Measurements from ENCODE around the gene PRDM15. TPM values are rescaled to one million over a fixed set of nuclear protein-coding genes. Genes with fewer than 3 reads are reported as not detected.

The PRDM15 gene
- total and polyA plus RNA-seq, 2 experiments from 2014 or later = 3.0 to 10.6 TPM

GRCh38 chr21:41801321-41802197, 77.6 kb downstream of the PRDM15 start:
- no peaks in the 10 kb centered on the region for H3K9me3 Mint-ChIP-seq
- Histone ChIP-seq H3K79me2 (replicated peaks; ENCODE audit: insufficient read depth) (no peaks in the 10 kb centered on the region), H2AFZ (no peak overlapping the region), H3K36me3 (ENCODE audit: insufficient read depth) (no peaks in the 10 kb centered on the region), H3F3A (replicated peaks; ENCODE audit: low read depth) (no peaks in the 10 kb centered on the region), H3K4me1 (ENCODE audit: insufficient read depth) (no peaks in the 10 kb centered on the region), H3K27me3 (ENCODE audit: insufficient read depth) (no peaks in the 10 kb centered on the region), H3K4me2 (no peak overlapping the region), H3K27ac (ENCODE audit: low read depth) (no peak overlapping the region), H3K4me3 (no peak overlapping the region), H3K9me2 (ENCODE audit: insufficient read depth) (no peaks in the 10 kb centered on the region), H4K20me1 (replicated peaks; ENCODE audit: insufficient read depth) (no peaks in the 10 kb centered on the region)
- no peak for TF ChIP-seq ETS1 (IDR thresholded peaks at IDR 0.05)
- no peak for TF ChIP-seq ZNF114 (CRISPR knock-in tag; IDR thresholded peaks at IDR 0.05)
- no peak for TF ChIP-seq ZNF331 (CRISPR knock-in tag; IDR thresholded peaks at IDR 0.05; ENCODE audit: low read depth)
- TF ChIP-seq EZH2 (IDR thresholded peaks at IDR 0.05; ENCODE audit: low read depth, unreplicated experiment) = no peak
- no peak overlapping the region for H3K4me3 Mint-ChIP-seq
- H3K27ac Mint-ChIP-seq = no peak overlapping the region
- H3K36me3 Mint-ChIP-seq (ENCODE audit: low read depth) = peaks cover 28% of the 10 kb centered on the region
- peaks cover 9% of the 10 kb centered on the region for H3K27me3 Mint-ChIP-seq (ENCODE audit: insufficient read depth, low read depth, poor library complexity)
- DNase-seq (ENCODE audit: low spot score) = no peak
- ATAC-seq = no peak
- H3K4me1 Mint-ChIP-seq = no peaks in the 10 kb centered on the region

GRCh38 chr21:41800425-41801320, 78.5 kb downstream of the PRDM15 start:
- H3K9me2 ChIP-seq (ENCODE audit: insufficient read depth) = no peaks in the 10 kb centered on the region
- no peak overlapping the region for H3K4me2 ChIP-seq
- no peak overlapping the region for H3K4me3 ChIP-seq
- Mint-ChIP-seq H3K27me3 (ENCODE audit: insufficient read depth, low read depth, poor library complexity) (peaks cover 9% of the 10 kb centered on the region), H3K36me3 (ENCODE audit: low read depth) (peaks cover 28% of the 10 kb centered on the region), H3K4me1 (peaks cover 8% of the 10 kb centered on the region; the same call in 2 of the 3 replicates), H3K4me3 (no peak overlapping the region), H3K27ac (no peak overlapping the region), H3K9me3 (no peaks in the 10 kb centered on the region)
- no peaks in the 10 kb centered on the region for H3F3A ChIP-seq (replicated peaks; ENCODE audit: low read depth)
- H3K36me3 ChIP-seq (ENCODE audit: insufficient read depth) = no peaks in the 10 kb centered on the region
- H2AFZ ChIP-seq = no peak overlapping the region
- H3K79me2 ChIP-seq (replicated peaks; ENCODE audit: insufficient read depth) = no peaks in the 10 kb centered on the region
- no peaks in the 10 kb centered on the region for H3K27me3 ChIP-seq (ENCODE audit: insufficient read depth)
- ATAC-seq (no peak), DNase-seq (ENCODE audit: low spot score) (no peak)
- no peak overlapping the region for H3K27ac ChIP-seq (ENCODE audit: low read depth)
- H3K4me1 ChIP-seq (ENCODE audit: insufficient read depth) = peaks cover 6% of the 10 kb centered on the region; the same call in 1 of the 2 replicates
- H4K20me1 ChIP-seq (replicated peaks; ENCODE audit: insufficient read depth) = no peaks in the 10 kb centered on the region
- no peak for TF ChIP-seq JUNB (IDR thresholded peaks at IDR 0.05; ENCODE audit: unreplicated experiment)
- no peak for TF ChIP-seq NANOG (IDR thresholded peaks at IDR 0.05; ENCODE audit: borderline replicate concordance)
- no peak for TF ChIP-seq STAT1 (IDR thresholded peaks at IDR 0.05; ENCODE audit: unreplicated experiment)
- no peak for TF ChIP-seq REST (IDR thresholded peaks at IDR 0.05; ENCODE audit: unreplicated experiment)
- no peak for TF ChIP-seq ETS1 (IDR thresholded peaks at IDR 0.05)
- TF ChIP-seq ZNF114 (CRISPR knock-in tag; IDR thresholded peaks at IDR 0.05) = no peak
- no peak for TF ChIP-seq ZNF331 (CRISPR knock-in tag; IDR thresholded peaks at IDR 0.05; ENCODE audit: low read depth)
- TF ChIP-seq EZH2phosphoT487 (IDR thresholded peaks at IDR 0.05; ENCODE audit: unreplicated experiment) = no peak
- TF ChIP-seq CTCF (conservative IDR thresholded peaks at IDR 0.05; ENCODE audit: low read depth in 2 of 2) = no peak
- TF ChIP-seq EZH2 (IDR thresholded peaks at IDR 0.05; ENCODE audit: low read depth, unreplicated experiment) = no peak

All from GM23338 (cell line).